GM19351 (cell line): ENCODE results near the gene SEMA3A.
"Not testable (repeated sequence)": the region's sequence is repeated elsewhere in the genome, so short reads cannot be mapped to it uniquely, and the experiment has no call there.

Source experiments
- ATAC-seq: cut with Tn5 transposase; IDR thresholded peaks from one replicate; pipeline ENCODE4 v1.9.1; 2021; ENCODE audit warnings: mild to moderate bottlenecking, moderate library complexity; ENCODE audit not compliant: unreplicated experiment

SEMA3A gene

GRCh38 chr7:84194484-84195271, at the start of gene SEMA3A:
TSS of gene SEMA3A (minus strand) at chr7:84194789. CDS start at chr7:84194586, 203 bp downstream.
- ATAC-seq: no peak

GRCh38 chr7:84243037-84243436, 48.4 kb upstream of the SEMA3A start:
- not testable (repeated sequence) for ATAC-seq

GRCh38 chr7:84238596-84238995, 44.0 kb upstream of the SEMA3A start:
- no peak for ATAC-seq

GRCh38 chr7:84237533-84238173, 43.1 kb upstream of the SEMA3A start:
- no peak for ATAC-seq

GRCh38 chr7:84236398-84236797, 41.8 kb upstream of the SEMA3A start:
- no peak for ATAC-seq

- ATAC-seq: no peak
Measured at GRCh38 chr7:84232646-84233045, 38.1 kb upstream of the SEMA3A start.

GRCh38 chr7:84231157-84231556, 36.6 kb upstream of the SEMA3A start:
- ATAC-seq: no peak

- ATAC-seq: no peak
Measured at GRCh38 chr7:84230491-84230890, 35.9 kb upstream of the SEMA3A start.

GRCh38 chr7:84228526-84228925, 33.9 kb upstream of the SEMA3A start:
- no peak for ATAC-seq

- ATAC-seq: no peak
Measured at GRCh38 chr7:84226759-84227158, 32.2 kb upstream of the SEMA3A start.

GRCh38 chr7:84224505-84224904, 29.9 kb upstream of the SEMA3A start:
- no peak for ATAC-seq

GRCh38 chr7:84219310-84219709, 24.7 kb upstream of the SEMA3A start:
- ATAC-seq: no peak

- ATAC-seq: no peak
Measured at GRCh38 chr7:84218681-84219080, 24.1 kb upstream of the SEMA3A start.

GRCh38 chr7:84216472-84216871, 21.9 kb upstream of the SEMA3A start:
- ATAC-seq: no peak

GRCh38 chr7:84214757-84215156, 20.2 kb upstream of the SEMA3A start:
- not testable (repeated sequence) for ATAC-seq

GRCh38 chr7:84210301-84210700, 15.7 kb upstream of the SEMA3A start:
- ATAC-seq: no peak

GRCh38 chr7:84209006-84209405, 14.4 kb upstream of the SEMA3A start:
- no peak for ATAC-seq

- no peak for ATAC-seq
Measured at GRCh38 chr7:84207615-84208014, 13.0 kb upstream of the SEMA3A start.

GRCh38 chr7:84207025-84207424, 12.4 kb upstream of the SEMA3A start:
- ATAC-seq: no peak

GRCh38 chr7:84204655-84205054, 10.1 kb upstream of the SEMA3A start:
- no peak for ATAC-seq

GRCh38 chr7:84202855-84203254, 8.3 kb upstream of the SEMA3A start:
- ATAC-seq: no peak

GRCh38 chr7:84200859-84201258, 6.3 kb upstream of the SEMA3A start:
- ATAC-seq: no peak
